Measurements from ENCODE around the gene FAM200C.

FAM200C gene

GRCh38 chr5:160366230-160366629 is 33.6 kb downstream of the FAM200C start:
- no peak for DNase-seq

- no peak for DNase-seq
These were observed 36.0 kb downstream of the FAM200C start for GRCh38 chr5:160363660-160364395.

- no peak for DNase-seq
These were observed 36.6 kb downstream of the FAM200C start for GRCh38 chr5:160363211-160363610.

GRCh38 chr5:160361624-160362228 is 38.1 kb downstream of the FAM200C start:
- no peak for DNase-seq

GRCh38 chr5:160360310-160360709 is 39.5 kb downstream of the FAM200C start:
- DNase-seq = no peak

GRCh38 chr5:160359816-160360215 is 40.0 kb downstream of the FAM200C start:
- no peak for DNase-seq

GRCh38 chr5:160359242-160359641 is 40.6 kb downstream of the FAM200C start:
- DNase-seq = no peak

- no peak for DNase-seq
These were observed 41.9 kb downstream of the FAM200C start for GRCh38 chr5:160357861-160358411.

GRCh38 chr5:160357394-160357793 is 42.5 kb downstream of the FAM200C start:
- no peak for DNase-seq

- DNase-seq = no peak
These were observed 43.1 kb downstream of the FAM200C start for GRCh38 chr5:160356550-160357347.

- DNase-seq = no peak
These were observed 45.2 kb downstream of the FAM200C start for GRCh38 chr5:160354666-160355065.

- DNase-seq = no peak
These were observed 46.5 kb downstream of the FAM200C start for GRCh38 chr5:160353379-160353778.

GRCh38 chr5:160352308-160352707 is 47.5 kb downstream of the FAM200C start:
- DNase-seq = no peak

GRCh38 chr5:160349935-160350303 is 49.9 kb downstream of the FAM200C start:
- no peak for DNase-seq

GRCh38 chr5:160349249-160349934 is 50.5 kb downstream of the FAM200C start:
- DNase-seq = no peak

GRCh38 chr5:160348080-160348479 is 51.8 kb downstream of the FAM200C start:
- DNase-seq = no peak

GRCh38 chr5:160347448-160347847 is 52.4 kb downstream of the FAM200C start:
- DNase-seq = no peak

Data from CD4-positive, alpha-beta T cell treated with Interleukin-15 for 1 hour (primary cell).